Spleen (tissue), 7 donors: ENCODE results near the gene PODNL1.

ENCODE experiments used
- CTCF ChIP-seq, 11 experiments: fragments of 200-600 bp in 7 of 11; fragments of 450-650 bp in 4 of 11; sonication (generic) in 4 of 11; IDR thresholded peaks in 8 of 11; conservative IDR thresholded peaks in 3 of 11; 1 replicate in 7 of 11; 2 replicates in 4 of 11; pipeline versions ENCODE4 v1.4.0 to v1.8.0; 2016 to 2021; ENCODE audit warnings: antibody characterized with exemption in 11 of 11, inconsistent platforms in 4 of 11, mild to moderate bottlenecking in 1 of 11
- POLR2A ChIP-seq, 3 donors: fragments of 450-650 bp; IDR thresholded peaks; one replicate each; pipeline ENCODE4 v1.5.1; 2017; ENCODE audit warnings: antibody characterized with exemption in 3 of 3, mild to moderate bottlenecking in 1 of 3
- POLR2AphosphoS5 ChIP-seq, 3 donors: sonication (generic); formaldehyde crosslinking; IDR thresholded peaks; one replicate each; pipeline ENCODE4 v1.5.1; 2017; ENCODE audit warnings: antibody characterized with exemption in 3 of 3
- donor health status: DM: no; HTN: no; CAD: no; lungs with moderate emphysema.
- donor health status: DM: no; HTN: no; CAD: no.
- donor health status: DM: no; HTN: no; CAD: no.

- TF ChIP-seq POLR2AphosphoS5 (IDR thresholded peaks at IDR 0.05) (peak; percentile 90 to 93 (median 91)), CTCF (IDR thresholded peaks at IDR 0.05 in 8 of 11, conservative IDR thresholded peaks at IDR 0.05 in 3 of 11) (peak in 2 of 11 experiments; percentile 5 to 41), POLR2A (IDR thresholded peaks at IDR 0.05) (no peak)
These were observed 32.3 kb downstream of the PODNL1 start, which contains the start of the genes BRME1 and CC2D1A for GRCh38 chr19:13905634-13906520.
